Peyer's patch (tissue), 4 donors: Measurements from ENCODE around the gene STAT4.

Experiments used
- POLR2A ChIP-seq, 2 donors: fragments of 450-650 bp; IDR thresholded peaks; one replicate each; pipeline ENCODE4 v1.5.1; 2017; ENCODE audit warnings: antibody characterized with exemption in 2 of 2, mild to moderate bottlenecking in 2 of 2, moderate library complexity in 2 of 2
- TF ChIP-seq, protein P1 (sequence below), 6 experiments: fragments of 450-650 bp in 4 of 6; fragments of 200-600 bp in 2 of 6; sonication (generic) in 1 of 6; IDR thresholded peaks; one replicate each; pipeline ENCODE4 v1.5.1; 2017 to 2019; ENCODE audit warnings: antibody characterized with exemption in 6 of 6, mild to moderate bottlenecking in 3 of 6, moderate library complexity in 1 of 6

DNA sequence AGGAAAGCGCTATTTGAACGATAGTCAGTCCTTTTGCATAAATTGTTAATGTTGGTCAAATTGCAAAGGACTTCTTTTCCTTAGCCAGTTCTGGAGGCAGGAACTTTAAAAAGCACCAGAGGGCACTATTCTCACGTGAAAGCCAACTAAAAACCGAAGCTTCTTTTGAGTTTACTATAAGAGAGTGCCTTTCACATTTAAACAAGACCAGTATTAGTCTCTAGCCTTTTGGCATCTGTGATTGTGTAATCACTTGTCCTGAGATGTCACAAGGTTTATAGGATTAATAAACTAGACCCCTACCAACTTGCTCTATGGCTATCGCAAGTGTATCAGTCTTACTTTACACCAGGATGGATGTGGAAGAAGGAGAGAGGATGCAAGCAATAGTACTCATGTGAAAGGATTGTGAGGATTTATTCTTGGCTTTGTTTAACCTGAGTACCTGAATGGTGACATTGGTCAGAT is 14.4 kb upstream of the STAT4 start:
- TF ChIP-seq, protein P1, sequence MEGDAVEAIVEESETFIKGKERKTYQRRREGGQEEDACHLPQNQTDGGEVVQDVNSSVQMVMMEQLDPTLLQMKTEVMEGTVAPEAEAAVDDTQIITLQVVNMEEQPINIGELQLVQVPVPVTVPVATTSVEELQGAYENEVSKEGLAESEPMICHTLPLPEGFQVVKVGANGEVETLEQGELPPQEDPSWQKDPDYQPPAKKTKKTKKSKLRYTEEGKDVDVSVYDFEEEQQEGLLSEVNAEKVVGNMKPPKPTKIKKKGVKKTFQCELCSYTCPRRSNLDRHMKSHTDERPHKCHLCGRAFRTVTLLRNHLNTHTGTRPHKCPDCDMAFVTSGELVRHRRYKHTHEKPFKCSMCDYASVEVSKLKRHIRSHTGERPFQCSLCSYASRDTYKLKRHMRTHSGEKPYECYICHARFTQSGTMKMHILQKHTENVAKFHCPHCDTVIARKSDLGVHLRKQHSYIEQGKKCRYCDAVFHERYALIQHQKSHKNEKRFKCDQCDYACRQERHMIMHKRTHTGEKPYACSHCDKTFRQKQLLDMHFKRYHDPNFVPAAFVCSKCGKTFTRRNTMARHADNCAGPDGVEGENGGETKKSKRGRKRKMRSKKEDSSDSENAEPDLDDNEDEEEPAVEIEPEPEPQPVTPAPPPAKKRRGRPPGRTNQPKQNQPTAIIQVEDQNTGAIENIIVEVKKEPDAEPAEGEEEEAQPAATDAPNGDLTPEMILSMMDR (IDR thresholded peaks at IDR 0.05), result peak; percentile 29 to 76 (median 52)
- no peak for TF ChIP-seq POLR2A (IDR thresholded peaks at IDR 0.05)
